ENCODE data around the gene ADAMTS17. TPM values are rescaled to one million over a fixed set of nuclear protein-coding genes. Genes with fewer than 3 reads are reported as not detected.

The ADAMTS17 gene
- total RNA-seq, 1 experiment from 2014 or later = 3.2 TPM

GRCh38 chr15:100332721-100333120 is 9.1 kb downstream of the ADAMTS17 start:
- H3K36me3 ChIP-seq (ENCODE audit: low read depth) = no peaks in the 10 kb centered on the region
- ChIA-PET CTCF (no interaction called here), POLR2A (ENCODE audit: unreplicated experiment) (no interaction called here)
- intact Hi-C loops (cut with micrococcal nuclease; ENCODE audit: unreplicated experiment) = no loop called here
- H3K27ac ChIP-seq = no peak overlapping the region
- no peaks in the 10 kb centered on the region for H3K27me3 ChIP-seq (ENCODE audit: insufficient read depth, low read depth)
- H3K9me3 ChIP-seq (ENCODE audit: insufficient read depth, low read depth) = no peaks in the 10 kb centered on the region
- H3K4me3 ChIP-seq = no peak overlapping the region
- no peaks in the 10 kb centered on the region for H3K4me1 ChIP-seq (replicated peaks; ENCODE audit: insufficient read depth)
- no peaks in the 10 kb centered on the region for H3K9me2 ChIP-seq (ENCODE audit: insufficient read depth)
- TF ChIP-seq EZH2 (IDR thresholded peaks at IDR 0.05; ENCODE audit: low read depth) (no peak), CTCF (conservative IDR thresholded peaks at IDR 0.05) (no peak)
- DNase-seq = no peak
- no peaks in the 10 kb centered on the region for H3F3A ChIP-seq (ENCODE audit: insufficient read depth, low read depth)
- H3K79me2 ChIP-seq (ENCODE audit: low read depth) = no peaks in the 10 kb centered on the region
- H2AFZ ChIP-seq = no peak overlapping the region
- no peaks in the 10 kb centered on the region for H4K20me1 ChIP-seq (ENCODE audit: insufficient read depth)
- no TSS peak for BruUV-seq (replicated peaks)
- no peak overlapping the region for H3K4me2 ChIP-seq

- H3K27me3 ChIP-seq (ENCODE audit: insufficient read depth, low read depth) = no peaks in the 10 kb centered on the region
- H2AFZ ChIP-seq = no peak overlapping the region
- intact Hi-C loops (cut with micrococcal nuclease; ENCODE audit: unreplicated experiment) = no loop called here
- no peak for DNase-seq
- H3K9me2 ChIP-seq (ENCODE audit: insufficient read depth) = no peaks in the 10 kb centered on the region
- H3F3A ChIP-seq (ENCODE audit: insufficient read depth, low read depth) = no peaks in the 10 kb centered on the region
- H3K4me3 ChIP-seq = no peak overlapping the region
- H3K9me3 ChIP-seq (ENCODE audit: insufficient read depth, low read depth) = no peaks in the 10 kb centered on the region
- no peak overlapping the region for H3K4me2 ChIP-seq
- H3K36me3 ChIP-seq (ENCODE audit: low read depth) = no peaks in the 10 kb centered on the region
- no peaks in the 10 kb centered on the region for H3K79me2 ChIP-seq (ENCODE audit: low read depth)
- TF ChIP-seq EZH2 (IDR thresholded peaks at IDR 0.05; ENCODE audit: low read depth) (no peak), CTCF (conservative IDR thresholded peaks at IDR 0.05) (no peak)
- ChIA-PET POLR2A (ENCODE audit: unreplicated experiment) (no interaction called here), CTCF (no interaction called here)
- no TSS peak for BruUV-seq (replicated peaks)
- H3K27ac ChIP-seq = no peak overlapping the region
- no peaks in the 10 kb centered on the region for H3K4me1 ChIP-seq (replicated peaks; ENCODE audit: insufficient read depth)
- no peaks in the 10 kb centered on the region for H4K20me1 ChIP-seq (ENCODE audit: insufficient read depth)
Measured at GRCh38 chr15:100332231-100332630, 9.5 kb downstream of the ADAMTS17 start.

GRCh38 chr15:100330629-100331215 is 11.1 kb downstream of the ADAMTS17 start:
- H3K27ac ChIP-seq = no peak overlapping the region
- no peaks in the 10 kb centered on the region for H3K27me3 ChIP-seq (ENCODE audit: insufficient read depth, low read depth)
- no TSS peak for BruUV-seq (replicated peaks)
- TF ChIP-seq CTCF (conservative IDR thresholded peaks at IDR 0.05) (no peak), EZH2 (IDR thresholded peaks at IDR 0.05; ENCODE audit: low read depth) (no peak)
- H3K4me1 ChIP-seq (replicated peaks; ENCODE audit: insufficient read depth) = no peaks in the 10 kb centered on the region
- no peaks in the 10 kb centered on the region for H3K79me2 ChIP-seq (ENCODE audit: low read depth)
- no peaks in the 10 kb centered on the region for H3F3A ChIP-seq (ENCODE audit: insufficient read depth, low read depth)
- CTCF ChIA-PET = no interaction called here
- intact Hi-C loops (cut with micrococcal nuclease; ENCODE audit: unreplicated experiment) = no loop called here
- H3K4me2 ChIP-seq = no peak overlapping the region
- POLR2A ChIA-PET (ENCODE audit: unreplicated experiment) = interaction anchor here (0.6 kb wide), 1 partner anchor 23 kb away, joined by 3 read pairs; no protein-coding TSS in a partner anchor
- no peaks in the 10 kb centered on the region for H3K9me3 ChIP-seq (ENCODE audit: insufficient read depth, low read depth)
- no peak overlapping the region for H2AFZ ChIP-seq
- no peak for DNase-seq
- no peaks in the 10 kb centered on the region for H3K36me3 ChIP-seq (ENCODE audit: low read depth)
- H3K9me2 ChIP-seq (ENCODE audit: insufficient read depth) = no peaks in the 10 kb centered on the region
- H3K4me3 ChIP-seq = no peak overlapping the region
- H4K20me1 ChIP-seq (ENCODE audit: insufficient read depth) = no peaks in the 10 kb centered on the region
